H9 (cell line): ENCODE results near the gene C13orf46. TPM values are rescaled to one million over a fixed set of nuclear protein-coding genes. Genes with fewer than 3 reads are reported as not detected.

ENCODE experiments used
- DNase-seq: peaks from one replicate; pipeline ENCODE4 v3.0.0-alpha.2; 2017
- H2AFZ ChIP-seq: one replicate; pipeline ENCODE4 v1.6.1; 2013; ENCODE audit warnings: mild to moderate bottlenecking, low read length, control low read depth, moderate library complexity
- H2AK5ac ChIP-seq: 2 replicates; pipeline ENCODE4 v1.6.1; 2013; ENCODE audit warnings: low read length, control low read depth, mixed read lengths; ENCODE audit not compliant: insufficient read length
- H2BK120ac ChIP-seq: one replicate; pipeline ENCODE4 v1.6.1; 2013; ENCODE audit warnings: low read depth, mild to moderate bottlenecking, low read length, control low read depth, inconsistent platforms; ENCODE audit not compliant: poor library complexity, severe bottlenecking
- H2BK12ac ChIP-seq: 2 replicates; pipeline ENCODE4 v1.6.1; 2013; ENCODE audit warnings: low read length, control low read depth, mixed read lengths, low read depth; ENCODE audit not compliant: insufficient read length
- H2BK15ac ChIP-seq: 2 replicates; pipeline ENCODE4 v1.6.1; 2013; ENCODE audit warnings: low read depth, low read length, control low read depth
- H2BK20ac ChIP-seq: one replicate; pipeline ENCODE4 v1.6.1; 2013; ENCODE audit warnings: low read depth, mild to moderate bottlenecking, low read length, control low read depth, inconsistent platforms; ENCODE audit not compliant: poor library complexity, severe bottlenecking
- H2BK5ac ChIP-seq: 2 replicates; pipeline ENCODE4 v1.6.1; 2013; ENCODE audit warnings: low read length, control low read depth, mixed read lengths; ENCODE audit not compliant: insufficient read length
- H3K14ac ChIP-seq: 2 replicates; pipeline ENCODE4 v1.6.1; 2013; ENCODE audit warnings: low read length, control low read depth; ENCODE audit not compliant: insufficient read depth
- H3K18ac ChIP-seq: 2 replicates; pipeline ENCODE4 v1.6.1; 2013; ENCODE audit warnings: low read depth, mild to moderate bottlenecking, mixed read lengths, low read length, control low read depth; ENCODE audit not compliant: insufficient read length
- H3K23ac ChIP-seq: 2 replicates; pipeline ENCODE4 v1.6.1; 2013; ENCODE audit warnings: low read length, control low read depth, mixed read lengths, low read depth; ENCODE audit not compliant: insufficient read length
- H3K23me2 ChIP-seq: 2 replicates; pipeline ENCODE4 v1.6.1; 2013; ENCODE audit warnings: low read depth, mild to moderate bottlenecking, mixed read lengths, low read length, control low read depth; ENCODE audit not compliant: insufficient read length, poor library complexity, severe bottlenecking
- H3K27ac ChIP-seq: 2 replicates; pipeline ENCODE4 v1.5.1; 2013; ENCODE audit warnings: low read length, control low read depth, mixed read lengths, low read depth; ENCODE audit not compliant: insufficient read length
- H3K27me3 ChIP-seq: 2 replicates; pipeline ENCODE4 v1.6.1; 2013; ENCODE audit warnings: low read length, control low read depth, inconsistent platforms; ENCODE audit not compliant: insufficient read depth
- H3K4ac ChIP-seq: 2 replicates; pipeline ENCODE4 v1.6.1; 2013; ENCODE audit warnings: low read depth, mild to moderate bottlenecking, control low read depth, inconsistent platforms, low read length, moderate library complexity
- H3K4me1 ChIP-seq: 2 replicates; pipeline ENCODE4 v1.6.1; 2013; ENCODE audit warnings: low read length, control low read depth, inconsistent platforms; ENCODE audit not compliant: insufficient read depth
- H3K4me2 ChIP-seq: 2 replicates; pipeline ENCODE4 v1.6.1; 2013; ENCODE audit warnings: low read length, control low read depth, mixed read lengths; ENCODE audit not compliant: insufficient read length, insufficient read depth
- H3K56ac ChIP-seq: 2 replicates; pipeline ENCODE4 v1.6.1; 2013; ENCODE audit warnings: low read depth, mild to moderate bottlenecking, mixed read lengths, low read length, control low read depth; ENCODE audit not compliant: insufficient read length
- H3K79me1 ChIP-seq: 2 replicates; pipeline ENCODE4 v1.6.1; 2013; ENCODE audit warnings: low read depth, mild to moderate bottlenecking, moderate library complexity, low read length, control low read depth, inconsistent platforms; ENCODE audit not compliant: insufficient read depth, poor library complexity, severe bottlenecking
- H3K79me2 ChIP-seq: 2 replicates; pipeline ENCODE4 v1.6.1; 2013; ENCODE audit warnings: low read length, control low read depth, inconsistent platforms; ENCODE audit not compliant: insufficient read depth
- H3K9ac ChIP-seq: 2 replicates; pipeline ENCODE4 v1.6.1; 2013; ENCODE audit warnings: low read length, control low read depth, mixed read lengths; ENCODE audit not compliant: insufficient read length; ENCODE audit errors: extremely low read depth
- H3K9me3 ChIP-seq: one replicate; pipeline ENCODE4 v1.6.1; 2013; ENCODE audit warnings: low read depth, low read length, inconsistent platforms; ENCODE audit not compliant: control insufficient read depth
- H3T11ph ChIP-seq: one replicate; pipeline ENCODE4 v1.6.1; 2013; ENCODE audit warnings: mild to moderate bottlenecking, low read length, control low read depth, inconsistent platforms
- H4K20me1 ChIP-seq: one replicate; pipeline ENCODE4 v1.6.1; 2013; ENCODE audit not compliant: control insufficient read depth, insufficient read length, insufficient read depth
- H4K5ac ChIP-seq: 2 replicates; pipeline ENCODE4 v1.6.1; 2013; ENCODE audit warnings: low read depth, mild to moderate bottlenecking, mixed read lengths, low read length, control low read depth; ENCODE audit not compliant: insufficient read length
- H4K8ac ChIP-seq: replicated peaks from 2 replicates; pipeline ENCODE4 v1.6.1; 2013; ENCODE audit warnings: low read length, control low read depth, mixed read lengths, low read depth; ENCODE audit not compliant: insufficient read length
- H4K91ac ChIP-seq: 2 replicates; pipeline ENCODE4 v1.6.1; 2013; ENCODE audit warnings: low read depth, mild to moderate bottlenecking, moderate library complexity, mixed read lengths, low read length, control low read depth; ENCODE audit not compliant: insufficient read length
- H3K27ac Mint-ChIP-seq, 3 experiments: 2 replicates in 2 of 3; 3 replicates in 1 of 3; pipeline ENCODE4 v1.8.0; 2020 to 2021; ENCODE audit warnings: mixed read lengths in 3 of 3, mild to moderate bottlenecking in 1 of 3, moderate library complexity in 1 of 3
- H3K27me3 Mint-ChIP-seq: 2 replicates; pipeline ENCODE4 v1.8.0; 2021; ENCODE audit warnings: low read depth, mild to moderate bottlenecking, moderate library complexity, mixed read lengths
- H3K36me3 Mint-ChIP-seq, 3 experiments: 2 replicates in 2 of 3; 3 replicates in 1 of 3; pipeline ENCODE4 v1.8.0; 2020 to 2021; ENCODE audit warnings: low read depth in 3 of 3, mixed read lengths in 3 of 3; ENCODE audit not compliant: insufficient read depth in 1 of 3
- H3K4me1 Mint-ChIP-seq, 2 experiments: 2 replicates each; pipeline ENCODE4 v1.8.0; 2020; ENCODE audit warnings: mixed read lengths in 2 of 2
- H3K4me3 Mint-ChIP-seq, 2 experiments: 2 replicates in 1 of 2; 3 replicates in 1 of 2; pipeline ENCODE4 v1.8.0; 2020 to 2021; ENCODE audit warnings: mild to moderate bottlenecking in 2 of 2, mixed read lengths in 2 of 2, moderate library complexity in 1 of 2
- H3K9me3 Mint-ChIP-seq, 2 experiments: 2 replicates in 1 of 2; 3 replicates in 1 of 2; pipeline ENCODE4 v1.8.0; 2020; ENCODE audit warnings: mild to moderate bottlenecking in 2 of 2, mixed read lengths in 2 of 2, moderate library complexity in 1 of 2
- CTCF ChIP-seq: fragments of 200-600 bp; sonication (generic); conservative IDR thresholded peaks from 3 replicates; pipeline ENCODE4 v1.8.0; 2021; ENCODE audit warnings: antibody characterized with exemption, mild to moderate bottlenecking
- WGBS: extraction: QIAGEN DNeasy Blood & Tissue Kit; methylation state at CpG from one replicate; pipeline ENCODE4 v1.1.7; 2013; ENCODE audit warnings: missing lambda C conversion rate, low lambda C conversion rate, mixed read lengths; ENCODE audit not compliant: insufficient read length; ENCODE audit errors: extremely low coverage; 5-methylcytosine and 5-hydroxymethylcytosine counted together
- total RNA-seq: library from RNA; stranded (reverse); gene quantifications from 2 replicates; pipeline ENCODE4 v1.2.1, GENCODE V29; 2021

C13orf46 gene
- total RNA-seq, 1 experiment from 2014 or later: 0.55 TPM

- no peaks in the 10 kb centered on the region for H4K20me1 ChIP-seq
- no peak overlapping the region for H3K56ac ChIP-seq
- H4K8ac ChIP-seq: no peak overlapping the region
- Mint-ChIP-seq H3K36me3 (peaks cover 3 to 12% (median 4%) of the 10 kb centered on the region in 3 experiments; a peak in 5 of 7 replicates), H3K4me1 (0 out of 4 replicates have a peak, but pooled peaks cover 0 to 3% of the 10 kb centered on the region in 2 experiments), H3K4me3 (no peak overlapping the region), H3K9me3 (peaks cover 13 to 17% of the 10 kb centered on the region in 2 experiments), H3K27me3 (peaks cover 17% of the 10 kb centered on the region), H3K27ac (no peak overlapping the region)
- H4K91ac ChIP-seq: no peak overlapping the region
- no CpG with 5 or more reads among the region's 10 CpGs for WGBS
- H2BK15ac ChIP-seq: no peak overlapping the region
- no peak overlapping the region for H2BK5ac ChIP-seq
- peak; percentile 20 for DNase-seq
- H2BK20ac ChIP-seq: no peak overlapping the region
- H3K4me2 ChIP-seq: no peak overlapping the region
- no peaks in the 10 kb centered on the region for H3K9me3 ChIP-seq
- no peak overlapping the region for H3K18ac ChIP-seq
- no peaks in the 10 kb centered on the region for H3K27me3 ChIP-seq
- H3K23ac ChIP-seq: no peak overlapping the region
- H2AK5ac ChIP-seq: no peak overlapping the region
- H2BK120ac ChIP-seq: no peak overlapping the region
- H3K79me2 ChIP-seq: no peaks in the 10 kb centered on the region
- H2BK12ac ChIP-seq: no peak overlapping the region
- H3K27ac ChIP-seq: no peak overlapping the region
- no peak overlapping the region for H3K4ac ChIP-seq
- H2AFZ ChIP-seq: no peak overlapping the region
- no peak overlapping the region for H3T11ph ChIP-seq
- TF ChIP-seq CTCF: no peak
- no peak overlapping the region for H4K5ac ChIP-seq
- H3K4me1 ChIP-seq: no peaks in the 10 kb centered on the region
- H3K79me1 ChIP-seq: no peaks in the 10 kb centered on the region
- no peak overlapping the region for H3K9ac ChIP-seq
- no peaks in the 10 kb centered on the region for H3K23me2 ChIP-seq
- no peak overlapping the region for H3K14ac ChIP-seq
These were observed 55.3 kb downstream of the C13orf46 start for GRCh38 chr13:113918580-113918979.
